GM23338 (cell line): ENCODE measurements around the gene HERC4. TPM values are rescaled to one million over a fixed set of nuclear protein-coding genes. Genes with fewer than 3 reads are reported as not detected.

Source experiments
- ATAC-seq: fragments of 200-7000 bp; cut with Tn5 transposase; 3 replicates; pipeline ENCODE4 v1.9.1; 2020
- DNase-seq: peaks from one replicate; pipeline ENCODE4 v3.0.0-alpha.2; 2015; ENCODE audit warnings: low spot score
- H2AFZ ChIP-seq: fragments of 200-600 bp; sonication (generic); 2 replicates; pipeline ENCODE4 v1.8.0; 2016; ENCODE audit warnings: antibody characterized with exemption, mild to moderate bottlenecking, moderate library complexity
- H3F3A ChIP-seq: fragments of 200-600 bp; sonication (generic); replicated peaks from 2 replicates; pipeline ENCODE4 v1.8.0; 2017; ENCODE audit warnings: antibody characterized with exemption, mixed run types, low read depth
- H3K27ac ChIP-seq: fragments of 200-600 bp; sonication (generic); 2 replicates; pipeline ENCODE4 v1.6.1; 2016; ENCODE audit warnings: low read depth
- H3K27me3 ChIP-seq: fragments of 200-600 bp; sonication (generic); 2 replicates; pipeline ENCODE4 v1.8.0; 2016; ENCODE audit warnings: mild to moderate bottlenecking, mixed run types, moderate library complexity; ENCODE audit not compliant: insufficient read depth
- H3K36me3 ChIP-seq: fragments of 200-600 bp; sonication (generic); 2 replicates; pipeline ENCODE4 v1.8.0; 2016; ENCODE audit warnings: mild to moderate bottlenecking; ENCODE audit not compliant: insufficient read depth
- H3K4me1 ChIP-seq: fragments of 200-600 bp; sonication (generic); 2 replicates; pipeline ENCODE4 v1.8.0; 2016; ENCODE audit warnings: mild to moderate bottlenecking, moderate library complexity; ENCODE audit not compliant: insufficient read depth
- H3K4me2 ChIP-seq: fragments of 200-600 bp; sonication (generic); 2 replicates; pipeline ENCODE4 v1.7.1; 2017; ENCODE audit warnings: mixed run types
- H3K4me3 ChIP-seq: fragments of 200-600 bp; sonication (generic); 2 replicates; pipeline ENCODE4 v1.6.1; 2016; ENCODE audit warnings: mixed run types
- H3K79me2 ChIP-seq: fragments of 200-600 bp; sonication (generic); replicated peaks from 2 replicates; pipeline ENCODE4 v1.8.0; 2017; ENCODE audit warnings: mild to moderate bottlenecking; ENCODE audit not compliant: insufficient read depth
- H3K9me2 ChIP-seq: fragments of 200-600 bp; sonication (generic); 2 replicates; pipeline ENCODE4 v1.8.0; 2017; ENCODE audit not compliant: insufficient read depth
- H4K20me1 ChIP-seq: fragments of 200-600 bp; sonication (generic); replicated peaks from 2 replicates; pipeline ENCODE4 v1.8.0; 2017; ENCODE audit warnings: mild to moderate bottlenecking; ENCODE audit not compliant: insufficient read depth
- H3K27ac Mint-ChIP-seq: 2 replicates; pipeline ENCODE4 v1.8.0; 2020; ENCODE audit warnings: inconsistent platforms, mild to moderate bottlenecking, moderate library complexity, mixed read lengths
- H3K27me3 Mint-ChIP-seq: 3 replicates; pipeline ENCODE4 v1.8.0; 2022; ENCODE audit warnings: low read depth, mild to moderate bottlenecking, moderate library complexity, mixed read lengths, inconsistent platforms; ENCODE audit not compliant: insufficient read depth, poor library complexity
- H3K36me3 Mint-ChIP-seq: 3 replicates; pipeline ENCODE4 v1.8.0; 2021; ENCODE audit warnings: low read depth, mild to moderate bottlenecking, inconsistent platforms, moderate library complexity, mixed read lengths
- H3K4me1 Mint-ChIP-seq: 3 replicates; pipeline ENCODE4 v1.8.0; 2020; ENCODE audit warnings: mild to moderate bottlenecking, inconsistent platforms, mixed read lengths
- H3K4me3 Mint-ChIP-seq: 3 replicates; pipeline ENCODE4 v1.8.0; 2021; ENCODE audit warnings: moderate library complexity, mild to moderate bottlenecking, inconsistent platforms, mixed read lengths
- H3K9me3 Mint-ChIP-seq: 3 replicates; pipeline ENCODE4 v1.8.0; 2020; ENCODE audit warnings: moderate library complexity, mild to moderate bottlenecking, inconsistent platforms, mixed read lengths
- CREB1 ChIP-seq: fragments of 250-450 bp; sonication (Bioruptor Pico); IDR thresholded peaks from 2 replicates; pipeline ENCODE4 v1.5.0; 2020; ENCODE audit warnings: low read depth, mild to moderate bottlenecking, moderate library complexity
- EZH2 ChIP-seq: fragments of 200-600 bp; sonication (generic); IDR thresholded peaks from one replicate; pipeline ENCODE4 v1.8.0; 2017; ENCODE audit warnings: antibody characterized with exemption, mild to moderate bottlenecking, low read depth; ENCODE audit not compliant: unreplicated experiment
- EZH2phosphoT487 ChIP-seq: fragments of 200-600 bp; sonication (generic); IDR thresholded peaks from one replicate; pipeline ENCODE4 v1.8.1; 2018; ENCODE audit warnings: antibody characterized with exemption; ENCODE audit not compliant: unreplicated experiment
- JUNB ChIP-seq: IDR thresholded peaks from one replicate; pipeline ENCODE4 v1.6.1; 2016; ENCODE audit warnings: antibody characterized with exemption; ENCODE audit not compliant: unreplicated experiment
- NANOG ChIP-seq: IDR thresholded peaks from 2 replicates; pipeline ENCODE4 v1.6.1; 2016; ENCODE audit warnings: antibody characterized with exemption, borderline replicate concordance
- POLR2AphosphoS5 ChIP-seq: IDR thresholded peaks from 2 replicates; pipeline ENCODE4 v1.6.1; 2016; ENCODE audit warnings: antibody characterized with exemption, low read depth
- STAT1 ChIP-seq: IDR thresholded peaks from one replicate; pipeline ENCODE4 v1.6.1; 2016; ENCODE audit warnings: antibody characterized with exemption; ENCODE audit not compliant: unreplicated experiment
- ZNF114 ChIP-seq: fragments of 250-450 bp; sonication (Bioruptor Pico); IDR thresholded peaks from 2 replicates; pipeline ENCODE4 v1.5.0; 2020; ENCODE audit warnings: mild to moderate bottlenecking, moderate library complexity
- ZNF331 ChIP-seq: fragments of 250-450 bp; sonication (Bioruptor Pico); IDR thresholded peaks from 2 replicates; pipeline ENCODE4 v1.5.0; 2020; ENCODE audit warnings: low read depth, mild to moderate bottlenecking, moderate library complexity
- polyA plus RNA-seq: library from polyadenylated mRNA; unstranded; fragments of >200 nt; fragmentation: Nextera tagmentation; extraction: Ambion mirVana; gene quantifications from 2 replicates; pipeline ENCODE4 v1.2.1, GENCODE V29; 2016
- total RNA-seq: library from RNA; depleted of rRNA; stranded (reverse); fragments of >200 nt; shearing (Covaris generic); gene quantifications from 2 replicates; pipeline ENCODE4 v1.2.3, GENCODE V29; 2014
- TF ChIP-seq, protein P1 (sequence below): IDR thresholded peaks from one replicate; pipeline ENCODE4 v1.6.1; 2018; ENCODE audit warnings: antibody characterized with exemption; ENCODE audit not compliant: unreplicated experiment
- TF ChIP-seq, protein P2 (sequence below), 2 experiments: fragments of 200-600 bp in 1 of 2; sonication (generic) in 1 of 2; conservative IDR thresholded peaks; 2 replicates each; pipeline versions ENCODE4 v1.5.1 to v1.6.1; 2016 to 2017; ENCODE audit warnings: antibody characterized with exemption in 2 of 2, low read depth in 2 of 2, mild to moderate bottlenecking in 2 of 2, moderate library complexity in 1 of 2
- TF ChIP-seq, protein P3 (sequence below): IDR thresholded peaks from 2 replicates; pipeline ENCODE4 v1.6.1; 2016; ENCODE audit warnings: antibody characterized with exemption
- TF ChIP-seq, protein P4 (sequence below): fragments of 250-450 bp; sonication (Bioruptor Pico); IDR thresholded peaks from 2 replicates; pipeline ENCODE4 v1.5.0; 2020; ENCODE audit warnings: mild to moderate bottlenecking, moderate library complexity

Gene HERC4
- total and polyA plus RNA-seq, 2 experiments from 2014 or later, result 20.1 to 67.2 TPM

DNA sequence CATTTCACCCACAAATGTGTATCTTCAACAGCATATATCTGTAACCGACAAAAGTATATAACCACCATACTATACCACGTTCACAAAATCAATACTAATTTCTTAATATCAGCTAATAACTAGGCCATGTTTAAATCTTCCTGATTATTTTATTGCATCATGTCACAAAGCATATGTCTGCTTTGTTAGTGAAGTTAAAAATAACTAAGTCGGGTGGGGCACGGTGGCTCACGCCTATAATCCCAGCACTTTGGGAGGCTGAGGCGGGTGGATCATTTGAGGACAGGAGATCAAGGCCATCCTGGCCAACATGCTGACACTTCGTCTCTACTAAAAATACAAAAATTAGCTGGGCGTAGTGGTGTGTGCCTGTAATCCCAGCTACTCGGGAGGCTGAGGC lies 47.7 kb downstream of the HERC4 start:
- H3K27ac Mint-ChIP-seq, result no peak overlapping the region; the same call in 1 of the 2 replicates
- ATAC-seq, result no peak

More for the DNA sequence above, 47.7 kb downstream of the HERC4 start:
- TF ChIP-seq EZH2 (no peak), STAT1 (no peak), EZH2phosphoT487 (no peak), ZNF331 (no peak), CREB1 (no peak), NANOG (no peak), POLR2AphosphoS5 (no peak), ZNF114 (CRISPR knock-in tag) (no peak), JUNB (no peak)
- TF ChIP-seq, protein P1, sequence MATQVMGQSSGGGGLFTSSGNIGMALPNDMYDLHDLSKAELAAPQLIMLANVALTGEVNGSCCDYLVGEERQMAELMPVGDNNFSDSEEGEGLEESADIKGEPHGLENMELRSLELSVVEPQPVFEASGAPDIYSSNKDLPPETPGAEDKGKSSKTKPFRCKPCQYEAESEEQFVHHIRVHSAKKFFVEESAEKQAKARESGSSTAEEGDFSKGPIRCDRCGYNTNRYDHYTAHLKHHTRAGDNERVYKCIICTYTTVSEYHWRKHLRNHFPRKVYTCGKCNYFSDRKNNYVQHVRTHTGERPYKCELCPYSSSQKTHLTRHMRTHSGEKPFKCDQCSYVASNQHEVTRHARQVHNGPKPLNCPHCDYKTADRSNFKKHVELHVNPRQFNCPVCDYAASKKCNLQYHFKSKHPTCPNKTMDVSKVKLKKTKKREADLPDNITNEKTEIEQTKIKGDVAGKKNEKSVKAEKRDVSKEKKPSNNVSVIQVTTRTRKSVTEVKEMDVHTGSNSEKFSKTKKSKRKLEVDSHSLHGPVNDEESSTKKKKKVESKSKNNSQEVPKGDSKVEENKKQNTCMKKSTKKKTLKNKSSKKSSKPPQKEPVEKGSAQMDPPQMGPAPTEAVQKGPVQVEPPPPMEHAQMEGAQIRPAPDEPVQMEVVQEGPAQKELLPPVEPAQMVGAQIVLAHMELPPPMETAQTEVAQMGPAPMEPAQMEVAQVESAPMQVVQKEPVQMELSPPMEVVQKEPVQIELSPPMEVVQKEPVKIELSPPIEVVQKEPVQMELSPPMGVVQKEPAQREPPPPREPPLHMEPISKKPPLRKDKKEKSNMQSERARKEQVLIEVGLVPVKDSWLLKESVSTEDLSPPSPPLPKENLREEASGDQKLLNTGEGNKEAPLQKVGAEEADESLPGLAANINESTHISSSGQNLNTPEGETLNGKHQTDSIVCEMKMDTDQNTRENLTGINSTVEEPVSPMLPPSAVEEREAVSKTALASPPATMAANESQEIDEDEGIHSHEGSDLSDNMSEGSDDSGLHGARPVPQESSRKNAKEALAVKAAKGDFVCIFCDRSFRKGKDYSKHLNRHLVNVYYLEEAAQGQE, result no peak
- TF ChIP-seq, protein P2, sequence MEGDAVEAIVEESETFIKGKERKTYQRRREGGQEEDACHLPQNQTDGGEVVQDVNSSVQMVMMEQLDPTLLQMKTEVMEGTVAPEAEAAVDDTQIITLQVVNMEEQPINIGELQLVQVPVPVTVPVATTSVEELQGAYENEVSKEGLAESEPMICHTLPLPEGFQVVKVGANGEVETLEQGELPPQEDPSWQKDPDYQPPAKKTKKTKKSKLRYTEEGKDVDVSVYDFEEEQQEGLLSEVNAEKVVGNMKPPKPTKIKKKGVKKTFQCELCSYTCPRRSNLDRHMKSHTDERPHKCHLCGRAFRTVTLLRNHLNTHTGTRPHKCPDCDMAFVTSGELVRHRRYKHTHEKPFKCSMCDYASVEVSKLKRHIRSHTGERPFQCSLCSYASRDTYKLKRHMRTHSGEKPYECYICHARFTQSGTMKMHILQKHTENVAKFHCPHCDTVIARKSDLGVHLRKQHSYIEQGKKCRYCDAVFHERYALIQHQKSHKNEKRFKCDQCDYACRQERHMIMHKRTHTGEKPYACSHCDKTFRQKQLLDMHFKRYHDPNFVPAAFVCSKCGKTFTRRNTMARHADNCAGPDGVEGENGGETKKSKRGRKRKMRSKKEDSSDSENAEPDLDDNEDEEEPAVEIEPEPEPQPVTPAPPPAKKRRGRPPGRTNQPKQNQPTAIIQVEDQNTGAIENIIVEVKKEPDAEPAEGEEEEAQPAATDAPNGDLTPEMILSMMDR (conservative IDR thresholded peaks at IDR 0.05; ENCODE audit: low read depth in 2 of 2), result no peak
- TF ChIP-seq, protein P3, sequence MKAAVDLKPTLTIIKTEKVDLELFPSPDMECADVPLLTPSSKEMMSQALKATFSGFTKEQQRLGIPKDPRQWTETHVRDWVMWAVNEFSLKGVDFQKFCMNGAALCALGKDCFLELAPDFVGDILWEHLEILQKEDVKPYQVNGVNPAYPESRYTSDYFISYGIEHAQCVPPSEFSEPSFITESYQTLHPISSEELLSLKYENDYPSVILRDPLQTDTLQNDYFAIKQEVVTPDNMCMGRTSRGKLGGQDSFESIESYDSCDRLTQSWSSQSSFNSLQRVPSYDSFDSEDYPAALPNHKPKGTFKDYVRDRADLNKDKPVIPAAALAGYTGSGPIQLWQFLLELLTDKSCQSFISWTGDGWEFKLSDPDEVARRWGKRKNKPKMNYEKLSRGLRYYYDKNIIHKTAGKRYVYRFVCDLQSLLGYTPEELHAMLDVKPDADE, result no peak
- TF ChIP-seq, protein P4, sequence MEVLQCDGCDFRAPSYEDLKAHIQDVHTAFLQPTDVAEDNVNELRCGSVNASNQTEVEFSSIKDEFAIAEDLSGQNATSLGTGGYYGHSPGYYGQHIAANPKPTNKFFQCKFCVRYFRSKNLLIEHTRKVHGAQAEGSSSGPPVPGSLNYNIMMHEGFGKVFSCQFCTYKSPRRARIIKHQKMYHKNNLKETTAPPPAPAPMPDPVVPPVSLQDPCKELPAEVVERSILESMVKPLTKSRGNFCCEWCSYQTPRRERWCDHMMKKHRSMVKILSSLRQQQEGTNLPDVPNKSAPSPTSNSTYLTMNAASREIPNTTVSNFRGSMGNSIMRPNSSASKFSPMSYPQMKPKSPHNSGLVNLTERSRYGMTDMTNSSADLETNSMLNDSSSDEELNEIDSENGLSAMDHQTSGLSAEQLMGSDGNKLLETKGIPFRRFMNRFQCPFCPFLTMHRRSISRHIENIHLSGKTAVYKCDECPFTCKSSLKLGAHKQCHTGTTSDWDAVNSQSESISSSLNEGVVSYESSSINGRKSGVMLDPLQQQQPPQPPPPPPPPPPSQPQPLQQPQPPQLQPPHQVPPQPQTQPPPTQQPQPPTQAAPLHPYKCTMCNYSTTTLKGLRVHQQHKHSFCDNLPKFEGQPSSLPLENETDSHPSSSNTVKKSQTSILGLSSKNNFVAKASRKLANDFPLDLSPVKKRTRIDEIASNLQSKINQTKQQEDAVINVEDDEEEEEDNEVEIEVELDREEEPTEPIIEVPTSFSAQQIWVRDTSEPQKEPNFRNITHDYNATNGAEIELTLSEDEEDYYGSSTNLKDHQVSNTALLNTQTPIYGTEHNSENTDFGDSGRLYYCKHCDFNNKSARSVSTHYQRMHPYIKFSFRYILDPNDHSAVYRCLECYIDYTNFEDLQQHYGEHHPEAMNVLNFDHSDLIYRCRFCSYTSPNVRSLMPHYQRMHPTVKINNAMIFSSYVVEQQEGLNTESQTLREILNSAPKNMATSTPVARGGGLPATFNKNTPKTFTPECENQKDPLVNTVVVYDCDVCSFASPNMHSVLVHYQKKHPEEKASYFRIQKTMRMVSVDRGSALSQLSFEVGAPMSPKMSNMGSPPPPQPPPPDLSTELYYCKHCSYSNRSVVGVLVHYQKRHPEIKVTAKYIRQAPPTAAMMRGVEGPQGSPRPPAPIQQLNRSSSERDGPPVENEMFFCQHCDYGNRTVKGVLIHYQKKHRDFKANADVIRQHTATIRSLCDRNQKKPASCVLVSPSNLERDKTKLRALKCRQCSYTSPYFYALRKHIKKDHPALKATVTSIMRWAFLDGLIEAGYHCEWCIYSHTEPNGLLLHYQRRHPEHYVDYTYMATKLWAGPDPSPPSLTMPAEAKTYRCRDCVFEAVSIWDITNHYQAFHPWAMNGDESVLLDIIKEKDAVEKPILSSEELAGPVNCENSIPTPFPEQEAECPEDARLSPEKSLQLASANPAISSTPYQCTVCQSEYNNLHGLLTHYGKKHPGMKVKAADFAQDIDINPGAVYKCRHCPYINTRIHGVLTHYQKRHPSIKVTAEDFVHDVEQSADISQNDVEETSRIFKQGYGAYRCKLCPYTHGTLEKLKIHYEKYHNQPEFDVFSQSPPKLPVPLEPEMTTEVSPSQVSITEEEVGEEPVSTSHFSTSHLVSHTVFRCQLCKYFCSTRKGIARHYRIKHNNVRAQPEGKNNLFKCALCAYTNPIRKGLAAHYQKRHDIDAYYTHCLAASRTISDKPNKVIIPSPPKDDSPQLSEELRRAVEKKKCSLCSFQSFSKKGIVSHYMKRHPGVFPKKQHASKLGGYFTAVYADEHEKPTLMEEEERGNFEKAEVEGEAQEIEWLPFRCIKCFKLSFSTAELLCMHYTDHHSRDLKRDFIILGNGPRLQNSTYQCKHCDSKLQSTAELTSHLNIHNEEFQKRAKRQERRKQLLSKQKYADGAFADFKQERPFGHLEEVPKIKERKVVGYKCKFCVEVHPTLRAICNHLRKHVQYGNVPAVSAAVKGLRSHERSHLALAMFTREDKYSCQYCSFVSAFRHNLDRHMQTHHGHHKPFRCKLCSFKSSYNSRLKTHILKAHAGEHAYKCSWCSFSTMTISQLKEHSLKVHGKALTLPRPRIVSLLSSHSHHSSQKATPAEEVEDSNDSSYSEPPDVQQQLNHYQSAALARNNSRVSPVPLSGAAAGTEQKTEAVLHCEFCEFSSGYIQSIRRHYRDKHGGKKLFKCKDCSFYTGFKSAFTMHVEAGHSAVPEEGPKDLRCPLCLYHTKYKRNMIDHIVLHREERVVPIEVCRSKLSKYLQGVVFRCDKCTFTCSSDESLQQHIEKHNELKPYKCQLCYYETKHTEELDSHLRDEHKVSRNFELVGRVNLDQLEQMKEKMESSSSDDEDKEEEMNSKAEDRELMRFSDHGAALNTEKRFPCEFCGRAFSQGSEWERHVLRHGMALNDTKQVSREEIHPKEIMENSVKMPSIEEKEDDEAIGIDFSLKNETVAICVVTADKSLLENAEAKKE (CRISPR knock-in tag), result no peak
- H3K36me3 Mint-ChIP-seq, result peaks cover 6% of the 10 kb centered on the region; the same call in 2 of the 3 replicates
- H3K27me3 Mint-ChIP-seq, result no peaks in the 10 kb centered on the region
- Histone ChIP-seq H4K20me1 (no peaks in the 10 kb centered on the region; the same call in 1 of the 2 replicates), H3K9me2 (no peaks in the 10 kb centered on the region), H3K79me2 (no peaks in the 10 kb centered on the region), H3F3A (no peaks in the 10 kb centered on the region), H3K27ac (no peak overlapping the region), H3K36me3 (no peaks in the 10 kb centered on the region; the same call in 1 of the 2 replicates), H3K4me2 (no peak overlapping the region), H3K27me3 (no peaks in the 10 kb centered on the region), H3K4me1 (no peaks in the 10 kb centered on the region), H3K4me3 (no peak overlapping the region), H2AFZ (no peak overlapping the region)
- H3K9me3 Mint-ChIP-seq, result no peaks in the 10 kb centered on the region
- H3K4me3 Mint-ChIP-seq, result no peak overlapping the region
- H3K4me1 Mint-ChIP-seq, result no peaks in the 10 kb centered on the region
- DNase-seq, result no peak
